HG03342 (cell line): ENCODE results near the gene OGT.
"Not testable (repeated sequence)": the region's sequence is repeated elsewhere in the genome, so short reads cannot be mapped to it uniquely, and the experiment has no call there.

Experiments
- ATAC-seq: cut with Tn5 transposase; IDR thresholded peaks from one replicate; pipeline ENCODE4 v1.9.1; 2021; ENCODE audit warnings: mild to moderate bottlenecking, moderate library complexity; ENCODE audit not compliant: unreplicated experiment

Gene OGT

GRCh38 chrX:71537743-71538142 is 4.8 kb downstream of the OGT start:
- no peak for ATAC-seq

DNA sequence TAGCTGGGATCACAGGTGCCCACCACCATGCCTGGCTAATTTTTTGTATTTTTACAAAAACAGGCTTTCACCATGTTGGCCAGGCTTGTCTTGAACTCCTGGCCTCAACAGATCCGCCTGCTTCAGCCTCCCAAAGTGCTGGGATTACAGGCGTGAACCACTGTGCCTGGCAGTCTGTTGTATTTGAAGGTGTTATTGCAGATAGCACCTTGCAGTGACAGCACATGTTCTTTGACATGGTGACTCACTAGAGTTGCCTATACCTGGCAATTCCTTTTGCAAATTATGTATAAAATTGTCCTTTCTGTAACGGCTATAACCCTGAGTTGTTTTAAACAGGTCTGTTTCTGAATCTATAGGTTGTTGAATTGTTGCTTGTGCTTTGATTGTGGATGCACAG is 7.9 kb downstream of the OGT start:
- peak; percentile 17 for ATAC-seq

- ATAC-seq, result peak; percentile 81
Observed at GRCh38 chrX:71541210-71542022, 8.5 kb downstream of the OGT start.

DNA sequence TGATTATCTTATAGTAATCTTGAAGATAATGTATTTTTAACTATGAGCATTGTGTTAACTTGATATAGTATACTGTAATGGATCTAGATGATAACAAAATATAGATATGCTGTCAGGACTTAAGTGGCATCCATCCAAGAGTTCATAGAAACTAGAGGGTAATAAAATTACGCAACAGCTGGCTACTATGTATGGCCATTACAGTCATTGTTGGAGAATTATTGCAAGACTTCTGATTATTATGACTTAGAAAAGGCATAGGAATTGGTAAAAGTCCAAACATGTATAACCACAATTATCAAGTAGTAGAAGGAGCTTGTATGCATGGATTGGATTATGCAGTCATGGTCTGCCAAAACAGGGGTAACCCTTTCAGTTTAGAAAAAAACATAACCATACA is 9.5 kb downstream of the OGT start:
- ATAC-seq, result no peak

- ATAC-seq, result no peak
Observed at GRCh38 chrX:71542825-71543224, 9.9 kb downstream of the OGT start.

GRCh38 chrX:71543316-71543715 is 10.4 kb downstream of the OGT start:
- ATAC-seq, result no peak

- ATAC-seq, result no peak
Observed at GRCh38 chrX:71545364-71545763, 12.5 kb downstream of the OGT start.

DNA sequence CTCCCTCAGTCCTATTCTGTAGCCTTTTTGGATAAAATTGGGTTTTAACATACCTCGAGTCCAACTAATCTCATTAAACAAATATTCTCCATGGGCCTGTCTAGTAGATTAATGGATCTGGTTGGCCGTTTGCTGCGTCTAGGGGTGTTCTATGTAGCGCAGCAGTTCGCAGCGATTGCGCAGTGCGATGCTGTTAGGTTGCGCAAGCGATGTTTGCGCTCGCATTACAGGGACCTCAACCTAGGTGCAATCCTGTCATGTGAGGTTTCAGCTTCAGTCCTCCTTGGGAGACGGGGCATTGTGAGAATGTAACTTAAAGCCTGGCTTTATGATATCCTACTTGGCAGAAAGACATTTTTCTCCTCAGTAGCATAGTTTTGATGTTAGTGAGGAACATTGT is 14.0 kb downstream of the OGT start:
- no peak for ATAC-seq

DNA sequence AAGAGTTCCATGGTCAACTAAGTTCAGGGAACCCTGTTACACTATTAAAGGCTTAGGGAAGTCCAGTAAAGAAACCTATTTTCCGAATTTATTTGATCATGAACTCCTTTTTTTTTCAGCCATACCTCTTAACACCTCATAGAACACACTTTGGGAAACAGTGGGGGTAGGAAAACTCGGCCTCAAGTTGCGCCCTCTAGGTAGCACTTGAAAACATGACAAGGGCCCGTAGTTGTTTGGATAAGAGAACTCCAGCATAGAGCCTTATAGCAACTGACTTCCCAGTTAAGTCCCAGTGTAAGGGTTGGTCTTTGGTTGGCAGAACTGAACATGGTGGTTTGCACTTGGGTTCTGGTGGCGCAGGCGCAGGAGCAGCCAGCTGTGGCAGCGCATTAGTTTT is 14.4 kb downstream of the OGT start:
- no peak for ATAC-seq

GRCh38 chrX:71549986-71550385 is 17.1 kb downstream of the OGT start:
- no peak for ATAC-seq

- ATAC-seq, result no peak
Observed at GRCh38 chrX:71550578-71550977, 17.7 kb downstream of the OGT start.

DNA sequence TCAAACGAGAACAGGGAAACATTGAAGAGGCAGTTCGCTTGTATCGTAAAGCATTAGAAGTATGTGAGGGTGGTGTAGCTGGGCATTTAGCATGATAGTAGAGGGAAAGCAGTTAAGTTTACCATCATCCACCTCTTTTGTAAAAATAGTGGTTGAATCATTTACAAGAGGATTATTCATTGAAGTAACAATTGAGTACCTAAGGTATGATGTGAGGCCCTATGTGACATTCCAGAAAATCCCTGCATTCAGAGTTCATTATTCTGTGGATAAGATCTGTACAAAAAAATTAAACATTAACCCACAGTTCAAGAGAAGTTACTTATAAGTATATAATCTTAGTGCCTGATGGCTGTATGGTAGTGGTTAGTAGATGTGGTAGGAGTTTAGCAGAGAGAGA is 23.1 kb downstream of the OGT start:
- no peak for ATAC-seq

GRCh38 chrX:71558920-71559319 is 26.0 kb downstream of the OGT start:
- no peak for ATAC-seq

- ATAC-seq, result not testable (repeated sequence)
Observed at GRCh38 chrX:71559773-71560172, 26.9 kb downstream of the OGT start.

DNA sequence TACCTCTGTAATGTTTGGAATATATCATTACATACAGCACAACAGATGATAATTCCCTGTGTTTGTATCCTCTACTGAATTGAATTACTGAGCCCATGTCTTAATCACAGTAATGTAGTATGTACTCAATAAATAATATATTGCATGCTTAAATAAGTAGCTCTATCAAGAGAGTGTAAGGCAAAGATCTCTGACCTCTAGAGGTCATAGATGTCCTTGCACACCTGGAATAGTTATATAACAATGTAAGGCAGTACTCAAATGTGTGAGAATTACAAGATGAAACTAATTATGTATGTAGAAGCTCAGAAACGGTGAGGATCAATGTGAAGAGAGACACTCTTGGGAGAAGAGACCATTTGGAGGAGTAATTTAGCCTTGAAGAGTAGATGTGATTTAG is 31.0 kb downstream of the OGT start:
- no peak for ATAC-seq

DNA sequence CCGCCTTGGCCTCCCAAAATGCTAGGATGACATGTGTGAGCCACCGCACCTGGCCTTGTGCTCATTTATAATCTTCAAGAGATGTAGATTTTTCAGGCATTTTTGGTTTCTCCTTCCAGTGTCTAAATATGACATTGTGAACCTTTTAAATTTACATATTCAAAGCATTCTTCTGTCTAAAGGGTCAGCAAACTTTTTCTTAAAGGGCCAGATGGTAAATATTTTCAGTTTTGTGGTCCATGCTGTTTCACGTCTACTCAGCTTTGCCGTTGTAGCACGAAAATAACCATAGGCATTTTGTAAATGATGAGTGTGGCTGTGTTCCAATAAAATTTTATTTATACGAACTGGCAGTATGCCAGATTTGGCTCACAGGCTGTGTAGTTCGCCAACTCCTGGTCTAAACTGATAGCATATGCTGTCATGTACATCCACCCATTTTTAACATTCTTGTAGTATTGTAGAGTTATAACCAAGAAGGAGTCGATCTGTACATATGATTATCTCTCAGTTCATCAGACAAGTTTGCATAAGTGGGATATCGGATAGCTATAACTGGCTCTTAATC is 32.7 kb downstream of the OGT start:
- ATAC-seq, result no peak

DNA sequence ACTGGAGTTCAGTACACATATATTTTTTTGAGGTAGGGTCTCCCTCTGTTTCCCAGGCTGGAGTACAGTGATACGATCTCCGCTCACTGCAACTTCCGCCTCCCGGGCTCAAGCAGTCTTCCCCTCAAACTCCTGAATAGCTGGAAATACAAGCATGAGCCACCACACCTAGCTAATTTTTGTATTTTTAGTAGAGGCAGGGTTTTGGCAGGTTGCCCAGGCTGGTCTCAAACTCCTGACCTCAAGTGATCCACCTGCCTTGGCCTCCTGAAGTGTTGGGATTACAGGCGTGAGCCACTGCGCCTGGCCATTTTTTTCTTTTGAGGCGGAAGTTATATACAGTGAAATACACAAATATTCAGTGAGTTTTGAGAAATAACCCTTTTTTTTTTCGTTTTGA is 38.5 kb downstream of the OGT start:
- not testable (repeated sequence) for ATAC-seq

DNA sequence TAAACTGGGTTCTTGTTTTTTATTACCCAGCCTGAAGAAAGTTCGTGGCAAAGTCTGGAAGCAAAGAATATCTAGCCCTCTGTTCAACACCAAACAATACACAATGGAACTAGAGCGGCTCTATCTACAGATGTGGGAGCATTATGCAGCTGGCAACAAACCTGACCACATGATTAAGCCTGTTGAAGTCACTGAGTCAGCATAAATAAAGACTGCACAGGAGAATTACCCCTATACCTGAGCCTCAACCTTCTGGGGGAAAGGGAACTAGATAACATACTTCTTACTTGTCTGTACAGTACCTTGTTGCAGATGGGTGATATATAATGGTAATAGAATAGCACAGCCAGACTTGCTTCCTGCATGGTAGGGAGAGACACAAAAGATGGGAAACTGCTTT is 40.7 kb downstream of the OGT start:
- no peak for ATAC-seq

DNA sequence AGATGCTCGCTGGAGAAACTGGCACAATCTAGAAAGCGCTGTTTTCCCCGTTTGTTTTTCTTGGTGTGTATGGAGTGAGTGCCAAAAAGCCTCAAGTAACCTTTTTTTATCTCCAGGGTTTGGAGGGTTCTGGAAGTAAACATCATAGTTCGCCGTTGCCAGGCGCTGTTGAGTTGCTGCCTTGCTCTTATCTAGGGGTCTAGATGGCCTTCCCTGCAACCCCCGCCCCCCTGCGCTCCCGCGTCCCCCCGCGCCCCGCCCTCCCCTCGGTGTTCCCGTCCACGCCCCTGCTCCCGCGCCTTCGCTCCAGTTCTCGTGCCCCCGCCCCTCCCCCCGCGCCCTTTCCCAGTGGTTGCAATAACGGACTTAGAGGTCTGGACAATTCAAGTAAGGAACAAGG is 44.8 kb downstream of the OGT start:
- no peak for ATAC-seq

GRCh38 chrX:71578253-71579135 is 45.6 kb downstream of the OGT start, which contains the start of gene GCNA:
Gene GCNA, plus strand, starts transcription at chrX:71578437. Its CDS starts 2,385 bp downstream, at chrX:71580822.
- ATAC-seq, result no peak

DNA sequence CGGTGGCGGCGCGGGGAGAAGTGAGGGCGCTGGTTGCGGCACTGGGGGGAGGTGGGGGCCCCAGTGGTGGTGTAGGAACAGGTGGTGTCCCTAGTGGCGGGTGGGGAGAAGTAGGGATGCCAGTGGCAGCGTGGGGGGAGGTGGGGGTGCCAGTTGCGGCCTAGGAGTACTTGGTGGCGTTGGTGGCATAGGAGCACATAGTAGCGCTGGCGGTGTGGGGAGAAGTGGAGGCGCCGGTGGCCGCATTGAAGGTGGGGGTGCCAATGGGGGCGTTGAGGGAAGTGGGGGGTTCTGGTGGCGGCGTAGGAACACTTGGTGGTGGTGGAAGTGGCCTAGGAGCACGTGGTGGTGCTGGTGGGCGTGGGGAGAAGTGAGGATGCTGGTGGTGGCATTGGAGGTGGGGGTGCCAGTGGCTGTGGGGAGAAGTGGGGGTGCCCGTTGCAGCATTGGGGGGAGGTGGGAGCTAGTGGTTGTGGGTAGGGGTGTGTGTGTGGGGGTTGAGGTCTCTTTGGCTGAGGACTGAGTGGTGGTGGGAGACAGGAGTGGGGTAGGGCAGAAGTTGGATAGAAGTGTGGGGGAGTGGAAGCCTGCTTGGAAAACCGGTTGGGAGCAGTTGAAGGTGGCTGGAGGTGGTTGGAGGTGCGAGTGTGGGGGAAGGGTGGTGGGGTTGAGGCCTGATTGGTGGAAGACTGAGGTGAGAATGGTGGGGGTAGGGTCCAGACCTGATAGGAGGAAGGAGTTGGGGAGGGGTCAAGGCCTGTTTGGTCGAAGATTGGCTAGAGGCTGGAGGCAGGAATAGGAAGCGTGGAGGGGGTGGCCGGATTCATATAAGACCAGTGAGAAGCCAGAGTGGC is 46.5 kb downstream of the OGT start:
- no peak for ATAC-seq
